K562 (cell line): ENCODE measurements around the gene ADAT3. TPM values are rescaled to one million over a fixed set of nuclear protein-coding genes. Genes with fewer than 3 reads are reported as not detected.
A peak's percentile ranks its signal among the peaks of the same experiment; 100 is the strongest.

Experiments
- ATAC-seq: fragments of 200-7000 bp; cut with Tn5 transposase; 3 replicates; pipeline ENCODE4 v1.9.1; 2020; ENCODE audit warnings: moderate library complexity
- BruUV-seq: library from RNA; stranded (reverse); fragments of 400-500 nt; replicated peaks from 2 replicates; lab custom pipeline; 2021; lab: Mats Ljungman, UMichigan
- CTCF ChIA-PET: fragments of 300-600 bp; formaldehyde crosslinking; extraction: SDS; loops from one replicate; lab custom pipeline; 2021; ENCODE audit warnings: low intra/inter-chr PET ratio; lab: Yijun Ruan, JAX
- POLR2A ChIA-PET: fragments of 300-600, 350-650 bp; sonication (Branson Sonifier 250); formaldehyde crosslinking; extraction: SDS; loops from one replicate; lab custom pipeline; 2021; ENCODE audit warnings: antibody characterized with exemption, inconsistent platforms; lab: Yijun Ruan, JAX
- DNase-seq, 4 experiments: peaks; one replicate each; pipeline versions ENCODE4 v3.0.0 to v3.0.0-alpha.2; 2011 to 2018; ENCODE audit warnings: low spot score in 3 of 4, mixed read lengths in 3 of 4; ENCODE audit errors: extremely low read depth in 1 of 4
- FAIRE-seq: peaks from 2 replicates; lab custom pipeline; 2011; peaks lifted over from hg19 to GRCh38; lab: Jason Lieb, UNC
- H2AFZ ChIP-seq: 2 replicates; pipeline ENCODE4 v1.6.0; 2011; ENCODE audit warnings: low read depth, low read length, control low read depth, inconsistent platforms
- H3K27ac ChIP-seq: fragments of 200-600 bp; 3 replicates; pipeline ENCODE4 v1.8.0; 2011; ENCODE audit warnings: low read depth, mild to moderate bottlenecking, control low read depth, inconsistent platforms, low read length, moderate library complexity, mixed read lengths; ENCODE audit errors: extremely low read depth
- H3K27me3 ChIP-seq, 2 experiments: fragments of 300-600 bp in 1 of 2; 2 replicates in 1 of 2; 3 replicates in 1 of 2; pipeline versions ENCODE4 v1.6.0 to v1.8.0; 2011; ENCODE audit warnings: inconsistent platforms in 2 of 2, low read length in 2 of 2, mild to moderate bottlenecking in 1 of 2, mixed read lengths in 1 of 2, moderate library complexity in 1 of 2; ENCODE audit not compliant: control insufficient read depth in 2 of 2, insufficient read depth in 2 of 2
- H3K36me3 ChIP-seq: fragments of 300-600 bp; 3 replicates; pipeline ENCODE4 v1.8.0; 2011; ENCODE audit warnings: mild to moderate bottlenecking, low read length, inconsistent platforms; ENCODE audit not compliant: control insufficient read depth, insufficient read depth
- H3K4me1 ChIP-seq, 2 experiments: fragments of 200-600 bp in 1 of 2; replicated peaks in 1 of 2; 2 replicates in 1 of 2; 3 replicates in 1 of 2; pipeline versions ENCODE4 v1.5.1 to v1.8.0; 2011; ENCODE audit warnings: inconsistent platforms in 2 of 2, low read length in 2 of 2, mild to moderate bottlenecking in 1 of 2, mixed read lengths in 1 of 2, moderate library complexity in 1 of 2; ENCODE audit not compliant: control insufficient read depth in 2 of 2, insufficient read depth in 2 of 2
- H3K4me2 ChIP-seq: 2 replicates; pipeline ENCODE4 v1.6.1; 2011; ENCODE audit warnings: low read length, control low read depth, inconsistent platforms, mixed read lengths; ENCODE audit not compliant: insufficient read depth
- H3K4me3 ChIP-seq: fragments of 200-600 bp; sonication (generic), shearing (Covaris generic); 2 replicates; pipeline ENCODE4 v1.5.1; 2016; ENCODE audit warnings: control low read depth, inconsistent platforms
- H3K79me2 ChIP-seq: fragments of 200-600 bp; 3 replicates; pipeline ENCODE4 v1.8.0; 2011; ENCODE audit warnings: low read length, inconsistent platforms; ENCODE audit not compliant: control insufficient read depth, insufficient read depth
- H3K9ac ChIP-seq, 2 experiments: 2 replicates each; pipeline versions ENCODE4 v1.6.0 to v1.6.1; 2011; ENCODE audit warnings: low read depth in 2 of 2, low read length in 2 of 2, control low read depth in 1 of 2, inconsistent platforms in 1 of 2, mild to moderate bottlenecking in 1 of 2, mixed read lengths in 1 of 2; ENCODE audit not compliant: insufficient read depth in 1 of 2
- H3K9me1 ChIP-seq: one replicate; pipeline ENCODE4 v1.6.0; 2011; ENCODE audit warnings: inconsistent platforms, mild to moderate bottlenecking, low read length, moderate library complexity; ENCODE audit not compliant: control insufficient read depth, insufficient read depth
- H3K9me3 ChIP-seq: replicated peaks from 2 replicates; pipeline ENCODE4 v1.5.1; 2011; ENCODE audit warnings: low read depth, low read length, inconsistent platforms; ENCODE audit not compliant: control insufficient read depth, insufficient read depth
- H4K20me1 ChIP-seq: replicated peaks from 2 replicates; pipeline ENCODE4 v1.6.1; 2011; ENCODE audit warnings: low read length, inconsistent platforms, mixed read lengths; ENCODE audit not compliant: control insufficient read depth, insufficient read depth
- ADNP ChIP-seq: fragments of 200-800 bp; sonication (Bioruptor generic); IDR thresholded peaks from 2 replicates; pipeline ENCODE4 v1.6.1; 2016; ENCODE audit warnings: missing genetic modification characterization, missing compliant biosample characterization
- EGR1 ChIP-seq: fragments of 450-650 bp; conservative IDR thresholded peaks from 2 replicates; pipeline ENCODE4 v1.6.1; 2017; ENCODE audit warnings: mild to moderate bottlenecking
- GTF2F1 ChIP-seq: IDR thresholded peaks from 2 replicates; pipeline ENCODE4 v1.6.1; 2011; ENCODE audit warnings: low read depth, low read length, improper control_type of control experiment
- NBN ChIP-seq: fragments of 450-650 bp; IDR thresholded peaks from 2 replicates; pipeline ENCODE4 v1.6.1; 2016; ENCODE audit warnings: low read depth, mild to moderate bottlenecking
- NFXL1 ChIP-seq: fragments of 450-650 bp; formaldehyde crosslinking; IDR thresholded peaks from 2 replicates; pipeline ENCODE4 v1.4.0; 2021; ENCODE audit warnings: mild to moderate bottlenecking
- POLR2G ChIP-seq: fragments of 200-400 bp; formaldehyde crosslinking; IDR thresholded peaks from 2 replicates; pipeline ENCODE4 v1.6.1; 2017; ENCODE audit warnings: low read depth, mild to moderate bottlenecking, antibody characterized with exemption, low read length, moderate library complexity
- RBM22 ChIP-seq: fragments of 200-400 bp; formaldehyde crosslinking; IDR thresholded peaks from 2 replicates; pipeline ENCODE4 v1.6.1; 2018; ENCODE audit warnings: low read length, low read depth; ENCODE audit not compliant: poor library complexity, severe bottlenecking
- SIRT6 ChIP-seq: IDR thresholded peaks from one replicate; pipeline ENCODE4 v1.6.1; 2012; ENCODE audit warnings: low read depth, mild to moderate bottlenecking, control low read depth, inconsistent platforms, low read length, moderate library complexity
- WGBS: fragments of 100-300 bp; shearing (Covaris generic); methylation state at CpG from one replicate; pipeline ENCODE4 v1.1.6; 2016; ENCODE audit warnings: low coverage, mixed read lengths; ENCODE audit not compliant: insufficient coverage; ENCODE audit errors: missing lambda C conversion rate; 5-methylcytosine and 5-hydroxymethylcytosine counted together
- in situ Hi-C: fragments of 300-500 bp; cut with MboI; formaldehyde crosslinking; loops from 4 replicates; pipeline ENCODE4 v1.15.0; 2018; ENCODE audit warnings: inconsistent platforms, mixed read lengths
- intact Hi-C: fragments of 100-400 bp; cut with micrococcal nuclease; formaldehyde crosslinking; loops from 2 replicates; pipeline ENCODE4 v1.14.2; 2022
- polyA plus RNA-seq, 8 experiments: library from polyadenylated mRNA; depleted of rRNA in 4 of 8; stranded (reverse) in 5 of 8; unstranded in 3 of 8; fragments of >200 nt; fragmentation: Nextera tagmentation in 2 of 8; fragmentation: Illumina TruSeq in 1 of 8; extraction: Ambion mirVana in 2 of 8; extraction: Trizol in 1 of 8; gene quantifications; 2 replicates each; pipeline versions ENCODE4 v1.2.1 to v1.2.3, GENCODE V29; 2011 to 2014; ENCODE audit warnings: inconsistent platforms in 1 of 8, missing spikeins in 1 of 8
- total RNA-seq, 7 experiments: library from RNA; depleted of rRNA in 6 of 7; stranded (reverse); fragments of >200 nt in 6 of 7; fragmentation: Illumina TruSeq in 2 of 7; extraction: Trizol in 2 of 7; gene quantifications; 2 replicates each; pipeline versions ENCODE4 v1.2.1 to v1.2.3, GENCODE V29; 2011 to 2021; ENCODE audit warnings: low replicate concordance in 1 of 7
- TF ChIP-seq, protein P1 (sequence below): fragments of 450-650 bp; IDR thresholded peaks from 2 replicates; pipeline ENCODE4 v1.6.1; 2016; ENCODE audit warnings: mild to moderate bottlenecking
- TF ChIP-seq, protein P2 (sequence below): fragments of 250-450 bp; sonication (Bioruptor Pico); IDR thresholded peaks from 2 replicates; pipeline ENCODE4 v1.9.0; 2021; ENCODE audit warnings: mild to moderate bottlenecking, inconsistent platforms

ADAT3 gene
- total and polyA plus RNA-seq, 9 of the 15 experiments (the other 6 are each of a cell fraction or from before 2014, with no cell fraction given): 0.67 to 15.6 (median 7.8) TPM; not detected in 4

GRCh38 chr19:1920644-1921043, 15.4 kb downstream of the ADAT3 start:
- DNase-seq (no peak), ATAC-seq (no peak), FAIRE-seq (no peak)
- Histone ChIP-seq H3K4me3 (no peak overlapping the region), H3K9me3 (no peaks in the 10 kb centered on the region; the same call in 1 of the 2 replicates), H3K27me3 (no peaks in the 10 kb centered on the region), H3K79me2 (no peaks in the 10 kb centered on the region), H3K9me1 (no peaks in the 10 kb centered on the region), H2AFZ (no peak overlapping the region)
- ChIA-PET POLR2A (interaction anchor here (0.6 to 1.1 kb wide), 3 partner anchors 9 to 252 kb away, joined by 3 read pairs; no protein-coding TSS in a partner anchor), CTCF (interaction anchor here (0.5 kb wide), 1 partner anchor 149 kb away, joined by 3 read pairs; no protein-coding TSS in a partner anchor)
- in situ Hi-C loops: no loop called here
- TF ChIP-seq RBM22 (peak; percentile 24), SIRT6 (no peak), NFXL1 (no peak), ADNP (tag) (no peak)
- TF ChIP-seq, all 486 proteins: peak for 1
- Histone ChIP-seq H3K36me3 (peaks cover 68% of the 10 kb centered on the region; the same call in 2 of the 3 replicates), H3K9ac (peak overlapping the region in 1 of 2 experiments; percentile 61; a peak in 2 of 4 replicates), H3K4me2 (no peak overlapping the region), H3K4me1 (peaks cover 0 to 41% of the 10 kb centered on the region in 2 experiments; a peak in 2 of 5 replicates), H4K20me1 (no peaks in the 10 kb centered on the region), H3K27ac (no peak overlapping the region)
- intact Hi-C loops: no loop called here
- no TSS peak for BruUV-seq
- 95% methylated on average over 18 of the region's 19 CpGs for WGBS

- intact Hi-C loops: no loop called here
- Histone ChIP-seq H3K9ac (peak overlapping the region in 1 of 2 experiments; percentile 45; a peak in 1 of 4 replicates), H3K79me2 (no peaks in the 10 kb centered on the region), H3K4me1 (peaks cover 0 to 46% of the 10 kb centered on the region in 2 experiments; a peak in 2 of 5 replicates), H2AFZ (no peak overlapping the region), H3K9me1 (no peaks in the 10 kb centered on the region), H3K9me3 (no peaks in the 10 kb centered on the region), H4K20me1 (no peaks in the 10 kb centered on the region), H3K4me2 (no peak overlapping the region), H3K4me3 (no peak overlapping the region), H3K27ac (no peak overlapping the region), H3K27me3 (no peaks in the 10 kb centered on the region), H3K36me3 (peaks cover 68% of the 10 kb centered on the region; the same call in 2 of the 3 replicates)
- BruUV-seq: no TSS peak
- no peak for DNase-seq
- WGBS: 91% methylated on average over 8 of the region's 19 CpGs
- in situ Hi-C loops: no loop called here
- no peak for ATAC-seq
- no peak for FAIRE-seq
- POLR2A ChIA-PET: interaction anchor here (0.9 kb wide), 1 partner anchor 9 kb away, joined by 3 read pairs; no protein-coding TSS in a partner anchor
- CTCF ChIA-PET: no interaction called here
- TF ChIP-seq POLR2G (peak; percentile 49; the same call in 1 of the 2 replicates), NBN (no peak), GTF2F1 (no peak), EGR1 (peak; percentile 58)
- TF ChIP-seq, protein P1, sequence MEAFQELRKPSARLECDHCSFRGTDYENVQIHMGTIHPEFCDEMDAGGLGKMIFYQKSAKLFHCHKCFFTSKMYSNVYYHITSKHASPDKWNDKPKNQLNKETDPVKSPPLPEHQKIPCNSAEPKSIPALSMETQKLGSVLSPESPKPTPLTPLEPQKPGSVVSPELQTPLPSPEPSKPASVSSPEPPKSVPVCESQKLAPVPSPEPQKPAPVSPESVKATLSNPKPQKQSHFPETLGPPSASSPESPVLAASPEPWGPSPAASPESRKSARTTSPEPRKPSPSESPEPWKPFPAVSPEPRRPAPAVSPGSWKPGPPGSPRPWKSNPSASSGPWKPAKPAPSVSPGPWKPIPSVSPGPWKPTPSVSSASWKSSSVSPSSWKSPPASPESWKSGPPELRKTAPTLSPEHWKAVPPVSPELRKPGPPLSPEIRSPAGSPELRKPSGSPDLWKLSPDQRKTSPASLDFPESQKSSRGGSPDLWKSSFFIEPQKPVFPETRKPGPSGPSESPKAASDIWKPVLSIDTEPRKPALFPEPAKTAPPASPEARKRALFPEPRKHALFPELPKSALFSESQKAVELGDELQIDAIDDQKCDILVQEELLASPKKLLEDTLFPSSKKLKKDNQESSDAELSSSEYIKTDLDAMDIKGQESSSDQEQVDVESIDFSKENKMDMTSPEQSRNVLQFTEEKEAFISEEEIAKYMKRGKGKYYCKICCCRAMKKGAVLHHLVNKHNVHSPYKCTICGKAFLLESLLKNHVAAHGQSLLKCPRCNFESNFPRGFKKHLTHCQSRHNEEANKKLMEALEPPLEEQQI: no peak
- TF ChIP-seq, protein P2, sequence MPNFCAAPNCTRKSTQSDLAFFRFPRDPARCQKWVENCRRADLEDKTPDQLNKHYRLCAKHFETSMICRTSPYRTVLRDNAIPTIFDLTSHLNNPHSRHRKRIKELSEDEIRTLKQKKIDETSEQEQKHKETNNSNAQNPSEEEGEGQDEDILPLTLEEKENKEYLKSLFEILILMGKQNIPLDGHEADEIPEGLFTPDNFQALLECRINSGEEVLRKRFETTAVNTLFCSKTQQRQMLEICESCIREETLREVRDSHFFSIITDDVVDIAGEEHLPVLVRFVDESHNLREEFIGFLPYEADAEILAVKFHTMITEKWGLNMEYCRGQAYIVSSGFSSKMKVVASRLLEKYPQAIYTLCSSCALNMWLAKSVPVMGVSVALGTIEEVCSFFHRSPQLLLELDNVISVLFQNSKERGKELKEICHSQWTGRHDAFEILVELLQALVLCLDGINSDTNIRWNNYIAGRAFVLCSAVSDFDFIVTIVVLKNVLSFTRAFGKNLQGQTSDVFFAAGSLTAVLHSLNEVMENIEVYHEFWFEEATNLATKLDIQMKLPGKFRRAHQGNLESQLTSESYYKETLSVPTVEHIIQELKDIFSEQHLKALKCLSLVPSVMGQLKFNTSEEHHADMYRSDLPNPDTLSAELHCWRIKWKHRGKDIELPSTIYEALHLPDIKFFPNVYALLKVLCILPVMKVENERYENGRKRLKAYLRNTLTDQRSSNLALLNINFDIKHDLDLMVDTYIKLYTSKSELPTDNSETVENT (CRISPR knock-in tag): 0 out of 2 replicates have a peak, but pooled peaks have one; percentile 9
Observed at GRCh38 chr19:1921326-1921725, 16.1 kb downstream of the ADAT3 start.
